Measurements from ENCODE around the gene SYT14.
"Not testable (repeated sequence)": the region's sequence is repeated elsewhere in the genome, so short reads cannot be mapped to it uniquely, and the experiment has no call there.

SYT14 gene

GRCh38 chr1:210189426-210189825 lies 251.4 kb downstream of the SYT14 start:
- 0 out of 2 replicates have a peak, but pooled peaks cover 3% of the 10 kb centered on the region for H3K9me3 ChIP-seq
- H3K4me2 ChIP-seq = no peak overlapping the region
- H3K27me3 ChIP-seq = no peaks in the 10 kb centered on the region
- H3K4me3 ChIP-seq = no peak overlapping the region
- H3K36me3 ChIP-seq = no peaks in the 10 kb centered on the region
- no peak overlapping the region for H3K9ac ChIP-seq
- no peak for TF ChIP-seq Cebpa-rat (IDR thresholded peaks at IDR 0.05)
- no peaks in the 10 kb centered on the region for H4K20me1 ChIP-seq
- no peak overlapping the region for H3K27ac ChIP-seq
- no peaks in the 10 kb centered on the region for H3K4me1 ChIP-seq

GRCh38 chr1:210195635-210196160 lies 257.7 kb downstream of the SYT14 start:
- peaks cover 37% of the 10 kb centered on the region for H3K9me3 ChIP-seq
- no peak overlapping the region for H3K27ac ChIP-seq
- H3K9ac ChIP-seq = no peak overlapping the region

GRCh38 chr1:210196266-210196665 lies 258.2 kb downstream of the SYT14 start:
- not testable (repeated sequence) for H3K4me3 ChIP-seq, H3K27ac ChIP-seq, H3K36me3 ChIP-seq, H3K4me1 ChIP-seq, H3K9ac ChIP-seq, H4K20me1 ChIP-seq, H3K27me3 ChIP-seq, H3K4me2 ChIP-seq
- H3K9me3 ChIP-seq = peaks cover 37% of the 10 kb centered on the region

More at GRCh38 chr1:210195635-210196160, 257.7 kb downstream of the SYT14 start:
- H4K20me1 ChIP-seq = no peaks in the 10 kb centered on the region
- H3K4me1 ChIP-seq = no peaks in the 10 kb centered on the region
- H3K4me3 ChIP-seq = no peak overlapping the region
- no peaks in the 10 kb centered on the region for H3K27me3 ChIP-seq
- no peak for TF ChIP-seq Cebpa-rat (IDR thresholded peaks at IDR 0.05)
- no peaks in the 10 kb centered on the region for H3K36me3 ChIP-seq
- no peak overlapping the region for H3K4me2 ChIP-seq

GRCh38 chr1:210198840-210199239 lies 260.8 kb downstream of the SYT14 start:
- H3K4me1 ChIP-seq = no peaks in the 10 kb centered on the region
- no peak overlapping the region for H3K4me2 ChIP-seq
- no peak overlapping the region for H3K4me3 ChIP-seq
- no peak overlapping the region for H3K9ac ChIP-seq
- peaks cover 37% of the 10 kb centered on the region for H3K9me3 ChIP-seq
- H3K27me3 ChIP-seq = no peaks in the 10 kb centered on the region
- TF ChIP-seq Cebpa-rat (IDR thresholded peaks at IDR 0.05) = no peak
- H3K27ac ChIP-seq = no peak overlapping the region
- H4K20me1 ChIP-seq = no peaks in the 10 kb centered on the region
- no peaks in the 10 kb centered on the region for H3K36me3 ChIP-seq

GRCh38 chr1:210200124-210200736 lies 262.2 kb downstream of the SYT14 start:
- Histone ChIP-seq H3K4me1 (no peaks in the 10 kb centered on the region), H3K9ac (no peak overlapping the region), H3K4me3 (no peak overlapping the region), H3K9me3 (peaks cover 26% of the 10 kb centered on the region), H4K20me1 (no peaks in the 10 kb centered on the region), H3K27ac (no peak overlapping the region), H3K27me3 (no peaks in the 10 kb centered on the region), H3K4me2 (no peak overlapping the region), H3K36me3 (no peaks in the 10 kb centered on the region)
- TF ChIP-seq Cebpa-rat (IDR thresholded peaks at IDR 0.05) = no peak

GRCh38 chr1:210201681-210202080 lies 263.7 kb downstream of the SYT14 start:
- Histone ChIP-seq H3K4me1 (no peaks in the 10 kb centered on the region), H3K4me2 (no peak overlapping the region), H4K20me1 (no peaks in the 10 kb centered on the region), H3K36me3 (no peaks in the 10 kb centered on the region), H3K27ac (no peak overlapping the region), H3K27me3 (no peaks in the 10 kb centered on the region), H3K4me3 (no peak overlapping the region), H3K9ac (no peak overlapping the region), H3K9me3 (peaks cover 12% of the 10 kb centered on the region; the same call in 1 of the 2 replicates)
- no peak for TF ChIP-seq Cebpa-rat (IDR thresholded peaks at IDR 0.05)

- H3K4me3 ChIP-seq = no peak overlapping the region
- no peaks in the 10 kb centered on the region for H3K4me1 ChIP-seq
- no peak overlapping the region for H3K4me2 ChIP-seq
- no peaks in the 10 kb centered on the region for H4K20me1 ChIP-seq
- no peak overlapping the region for H3K27ac ChIP-seq
- H3K36me3 ChIP-seq = no peaks in the 10 kb centered on the region
- no peaks in the 10 kb centered on the region for H3K27me3 ChIP-seq
- H3K9ac ChIP-seq = no peak overlapping the region
- TF ChIP-seq Cebpa-rat (IDR thresholded peaks at IDR 0.05) = no peak
- H3K9me3 ChIP-seq = no peaks in the 10 kb centered on the region
Measured at GRCh38 chr1:210207597-210208450, 269.8 kb downstream of the SYT14 start.

GRCh38 chr1:210213335-210213734 lies 275.3 kb downstream of the SYT14 start:
- Histone ChIP-seq H3K27ac (no peak overlapping the region), H4K20me1 (no peaks in the 10 kb centered on the region), H3K9ac (no peak overlapping the region), H3K4me3 (no peak overlapping the region), H3K27me3 (no peaks in the 10 kb centered on the region), H3K4me2 (no peak overlapping the region), H3K9me3 (no peaks in the 10 kb centered on the region), H3K4me1 (no peaks in the 10 kb centered on the region), H3K36me3 (no peaks in the 10 kb centered on the region)
- no peak for TF ChIP-seq Cebpa-rat (IDR thresholded peaks at IDR 0.05)

- Histone ChIP-seq H3K4me2 (no peak overlapping the region), H3K4me3 (no peak overlapping the region), H3K4me1 (no peaks in the 10 kb centered on the region), H4K20me1 (no peaks in the 10 kb centered on the region), H3K36me3 (no peaks in the 10 kb centered on the region), H3K27ac (no peak overlapping the region), H3K9ac (no peak overlapping the region), H3K9me3 (no peaks in the 10 kb centered on the region), H3K27me3 (no peaks in the 10 kb centered on the region)
- TF ChIP-seq Cebpa-rat (IDR thresholded peaks at IDR 0.05) = no peak
Measured at GRCh38 chr1:210214573-210215409, 276.8 kb downstream of the SYT14 start.

Measured in BLaER1 (cell line).